HG03196 (cell line): Measurements from ENCODE around the gene TLR5.

Source experiments
- ATAC-seq: cut with Tn5 transposase; IDR thresholded peaks from one replicate; pipeline ENCODE4 v1.9.1; 2021; ENCODE audit not compliant: unreplicated experiment

The TLR5 gene

GRCh38 chr1:223147873-223148272 lies 4.8 kb upstream of the TLR5 start:
- ATAC-seq = no peak

- no peak for ATAC-seq
Measured at GRCh38 chr1:223147409-223147808, 4.4 kb upstream of the TLR5 start.

DNA sequence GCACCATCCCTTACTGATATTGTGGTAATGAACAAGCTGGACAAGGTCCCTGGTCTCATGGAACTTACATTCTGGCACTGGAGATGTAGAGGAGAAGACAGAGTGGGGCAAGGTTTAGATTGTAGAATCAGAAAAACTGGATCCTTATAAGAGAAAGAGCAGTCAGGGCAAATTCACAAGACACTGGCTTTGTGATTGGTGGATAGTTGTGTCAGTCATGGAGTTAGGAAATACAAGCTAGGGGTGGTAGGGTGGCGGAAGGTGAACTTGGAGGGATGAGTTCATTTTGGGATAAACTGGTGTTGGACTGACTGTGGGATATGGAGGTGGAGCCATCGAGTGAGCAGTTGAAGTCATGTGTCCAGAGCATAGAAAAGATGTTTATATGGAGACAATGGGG lies 3.7 kb upstream of the TLR5 start:
- no peak for ATAC-seq

- no peak for ATAC-seq
Measured at GRCh38 chr1:223144914-223145313, 1.9 kb upstream of the TLR5 start.

- ATAC-seq = no peak
Measured at GRCh38 chr1:223144431-223144830, 1.4 kb upstream of the TLR5 start.

GRCh38 chr1:223143537-223144248 lies 645 bp upstream of the TLR5 start:
- no peak for ATAC-seq

GRCh38 chr1:223142269-223142668 lies 779 bp downstream of the TLR5 start:
- ATAC-seq = no peak

DNA sequence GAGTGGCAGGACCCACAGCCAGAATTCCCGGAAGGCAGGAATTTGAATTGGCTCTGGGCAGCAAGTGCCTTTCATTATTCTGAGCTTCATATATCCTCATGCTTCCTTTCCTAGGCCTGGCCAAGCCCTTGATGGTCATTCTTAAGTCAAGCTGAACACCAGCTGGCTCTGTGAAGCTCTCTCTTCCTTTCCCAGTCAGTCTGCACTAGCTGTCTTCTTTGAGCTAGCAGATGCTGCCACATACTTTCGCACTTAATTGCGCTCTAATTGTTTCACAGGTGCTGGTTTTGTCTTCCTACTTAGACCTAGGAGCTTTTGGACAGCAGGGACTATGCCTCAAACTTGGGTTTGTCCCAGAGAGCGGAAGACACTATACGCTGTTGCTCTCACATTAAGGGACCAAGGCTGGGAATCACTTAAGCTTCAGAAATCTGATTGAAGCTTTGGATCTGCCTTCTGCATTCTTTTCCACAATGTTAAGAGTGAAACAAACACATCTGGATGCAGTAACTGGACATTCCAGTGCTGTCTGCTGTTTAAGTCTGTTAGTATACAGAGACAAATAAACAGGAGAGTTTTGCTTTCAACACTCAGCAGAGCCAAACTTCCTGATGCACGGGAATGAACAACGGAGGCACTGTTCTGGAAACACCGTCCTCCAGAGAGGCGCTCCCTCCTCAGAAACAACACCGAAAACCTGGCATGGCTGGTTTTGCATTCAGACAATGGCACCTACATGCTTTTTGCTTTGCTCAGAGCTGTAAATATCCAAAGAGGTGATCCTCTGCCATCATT lies 2.2 kb downstream of the TLR5 start:
- no peak for ATAC-seq

GRCh38 chr1:223137455-223138085 lies 5.5 kb downstream of the TLR5 start:
- ATAC-seq = no peak

- ATAC-seq = no peak
Measured at GRCh38 chr1:223136086-223136485, 7.0 kb downstream of the TLR5 start.

- no peak for ATAC-seq
Measured at GRCh38 chr1:223135176-223135942, 7.7 kb downstream of the TLR5 start.

DNA sequence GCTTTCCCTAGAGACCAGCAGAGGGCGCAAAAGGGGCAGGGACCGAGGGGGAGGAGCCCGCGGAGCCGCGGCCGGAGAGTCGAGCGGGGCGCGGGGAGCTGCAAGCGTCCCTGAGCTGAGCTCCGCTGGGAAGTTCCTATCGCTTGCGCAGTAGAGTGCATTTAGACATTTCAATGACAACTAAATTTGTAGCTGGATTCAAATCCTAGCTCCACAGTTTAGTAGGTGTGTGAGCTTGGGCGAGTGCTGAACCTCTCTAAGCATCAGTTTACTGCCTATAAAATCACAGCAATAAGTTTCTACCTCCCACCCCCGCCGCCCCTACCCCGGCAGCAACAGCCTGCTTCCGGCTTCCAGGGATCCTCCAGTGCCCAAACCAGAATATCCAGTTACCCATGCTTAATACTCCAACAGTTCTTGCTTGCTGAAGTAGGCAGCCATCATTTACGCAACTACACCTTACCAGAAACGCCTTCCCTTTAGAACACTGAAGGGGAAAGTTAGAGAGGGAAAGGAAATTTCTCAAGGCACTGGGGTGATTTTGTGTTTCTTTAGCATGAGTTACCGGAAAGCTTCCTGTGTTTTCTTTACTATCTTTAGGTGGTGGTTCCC lies 9.1 kb downstream of the TLR5 start:
- ATAC-seq = peak; percentile 71

DNA sequence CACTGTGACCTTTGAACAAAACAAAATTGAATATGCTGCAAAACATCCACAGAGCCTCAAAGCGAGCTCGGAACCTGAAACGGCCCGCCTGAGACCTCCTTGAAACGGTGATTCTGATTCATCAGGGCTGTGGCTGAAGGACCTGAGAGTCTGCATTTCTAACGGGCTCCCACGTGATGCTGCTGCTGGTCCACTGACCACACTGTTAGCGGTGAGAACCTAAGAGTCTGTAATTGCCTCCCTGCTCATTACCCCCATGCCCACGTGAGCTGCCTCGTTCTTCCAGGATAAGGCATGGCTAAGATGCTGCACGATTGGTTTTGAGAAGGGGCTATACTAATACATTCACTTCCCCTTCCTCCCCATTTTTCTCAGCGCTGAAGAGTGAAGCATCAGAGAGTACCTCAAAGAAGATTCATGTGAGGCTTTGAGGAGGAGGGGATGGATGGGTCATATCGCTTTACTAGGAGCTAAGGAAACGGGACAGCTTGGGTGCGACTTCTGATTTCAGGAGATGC lies 9.7 kb downstream of the TLR5 start:
- peak; percentile 8 for ATAC-seq

DNA sequence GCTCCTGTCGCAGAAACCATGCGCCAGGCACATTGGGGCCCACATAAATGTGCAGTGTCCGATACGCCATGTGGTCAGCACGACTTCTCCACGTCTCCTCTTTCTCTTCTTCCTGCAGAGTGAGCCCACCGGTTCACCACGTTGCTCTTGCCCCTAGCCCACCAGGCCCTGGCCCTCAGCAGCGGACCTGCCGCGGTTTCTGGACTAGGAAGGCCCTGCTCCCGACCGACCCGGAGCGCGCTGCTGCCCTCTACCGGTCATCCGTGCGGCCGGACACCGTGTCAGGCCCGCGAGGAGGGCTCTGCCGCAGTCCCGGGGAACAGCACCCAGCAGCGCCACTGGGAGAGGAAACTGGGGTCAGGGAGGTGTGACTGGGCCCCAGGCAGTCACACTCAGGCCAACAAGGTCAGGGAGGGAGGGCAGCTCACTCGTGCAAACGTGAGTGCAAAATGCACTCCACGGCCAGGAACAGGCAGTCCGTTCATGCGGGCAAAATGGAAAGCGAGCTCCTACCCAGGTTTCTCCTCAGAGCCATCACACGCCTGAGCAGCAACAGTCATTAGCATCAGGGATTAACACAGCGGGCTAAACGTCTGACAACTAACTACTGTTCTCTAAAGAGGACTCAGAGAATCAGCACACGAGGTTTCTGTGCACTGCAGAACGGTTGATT lies 13.7 kb downstream of the TLR5 start:
- ATAC-seq = no peak

GRCh38 chr1:223126741-223127140 lies 16.3 kb downstream of the TLR5 start:
- ATAC-seq = no peak

GRCh38 chr1:223125766-223126165 lies 17.3 kb downstream of the TLR5 start:
- no peak for ATAC-seq

GRCh38 chr1:223123011-223123610 lies 19.9 kb downstream of the TLR5 start:
- no peak for ATAC-seq

DNA sequence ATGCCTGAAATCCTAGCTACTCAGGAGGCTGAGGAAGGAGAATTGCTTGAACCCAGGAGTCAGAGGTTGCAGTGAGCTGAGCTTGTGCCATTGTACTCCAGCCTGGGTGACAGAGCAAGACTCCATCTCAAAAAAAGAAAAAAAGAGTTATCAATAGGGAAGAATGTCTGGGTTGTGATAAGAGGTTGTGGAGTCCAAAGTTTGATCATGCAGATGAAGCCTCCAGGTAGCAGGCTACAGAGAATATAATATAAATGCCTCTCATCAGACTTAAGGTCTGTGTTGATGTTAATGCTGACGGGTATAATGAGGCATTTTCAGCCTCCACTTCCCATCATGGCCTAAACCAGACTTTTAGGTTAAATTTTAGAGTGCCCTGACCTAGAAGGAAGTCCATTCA lies 24.6 kb downstream of the TLR5 start:
- ATAC-seq = no peak

- ATAC-seq = no peak
Measured at GRCh38 chr1:223116950-223117349, 26.1 kb downstream of the TLR5 start.

- no peak for ATAC-seq
Measured at GRCh38 chr1:223114871-223115270, 28.2 kb downstream of the TLR5 start.
